Esophagus (tissue), 2 donors: ENCODE results near the gene SPHK1. TPM values are rescaled to one million over a fixed set of nuclear protein-coding genes. Genes with fewer than 3 reads are reported as not detected.

Experiments used
- H3K27ac ChIP-seq, 2 donors: one replicate each; pipeline ENCODE4 v1.5.1; 2013; ENCODE audit warnings: low read depth in 2 of 2, mild to moderate bottlenecking in 2 of 2, inconsistent platforms in 1 of 2, low read length in 1 of 2, moderate library complexity in 1 of 2
- H3K27me3 ChIP-seq, 2 donors: one replicate each; pipeline ENCODE4 v1.6.1; 2013; ENCODE audit warnings: low read length in 2 of 2, control low read depth in 1 of 2, mild to moderate bottlenecking in 1 of 2; ENCODE audit not compliant: insufficient read depth in 2 of 2, control insufficient read depth in 1 of 2
- H3K36me3 ChIP-seq, 2 donors: one replicate each; pipeline ENCODE4 v1.6.1; 2013; ENCODE audit warnings: low read length in 1 of 2; ENCODE audit not compliant: control insufficient read depth in 2 of 2, insufficient read depth in 2 of 2
- H3K4me1 ChIP-seq, 2 donors: one replicate each; pipeline ENCODE4 v1.6.1; 2013; ENCODE audit warnings: low read length in 1 of 2; ENCODE audit not compliant: control insufficient read depth in 2 of 2, insufficient read depth in 2 of 2
- H3K4me3 ChIP-seq, 2 donors: one replicate each; pipeline ENCODE4 v1.5.1; 2013; ENCODE audit warnings: low read length in 2 of 2, mild to moderate bottlenecking in 2 of 2, low read depth in 1 of 2, moderate library complexity in 1 of 2
- H3K9me3 ChIP-seq, 2 donors: one replicate each; pipeline ENCODE4 v1.6.1; 2013; ENCODE audit warnings: mild to moderate bottlenecking in 2 of 2, low read depth in 1 of 2, low read length in 1 of 2, moderate library complexity in 1 of 2; ENCODE audit not compliant: control insufficient read depth in 2 of 2, insufficient read depth in 1 of 2
- WGBS, 2 donors: extraction: QIAGEN DNeasy Blood & Tissue Kit; methylation state at CpG; one replicate each; pipeline ENCODE4 v1.1.7; 2013; 5-methylcytosine and 5-hydroxymethylcytosine counted together
- polyA plus RNA-seq, 2 donors: library from polyadenylated mRNA; stranded (reverse); fragments of 200-250 nt; gene quantifications; one replicate each; pipeline ENCODE4 v1.2.3, GENCODE V29; 2013
- donor health status: healthy with polysubstance abuse.
- donor health status: Bipolar disorder and iron deficiency.

Gene SPHK1
- polyA plus RNA-seq, 2 donors = 20.5 to 23.0 TPM

GRCh38 chr17:76417499-76418143, 33.2 kb downstream of the SPHK1 start:
- no peak overlapping the region for H3K4me3 ChIP-seq
- H3K27ac ChIP-seq = no peak overlapping the region
- H3K4me1 ChIP-seq = peaks cover 0 to 5% of the 10 kb centered on the region in 2 donors
- no peaks in the 10 kb centered on the region for H3K9me3 ChIP-seq
- H3K27me3 ChIP-seq = no peaks in the 10 kb centered on the region
- WGBS, 2 donors = 70 to 75% methylated on average over 11 of the region's 11 CpGs
- peaks cover 0 to 4% of the 10 kb centered on the region in 2 donors for H3K36me3 ChIP-seq

GRCh38 chr17:76419576-76420260, 35.3 kb downstream of the SPHK1 start:
- WGBS, 2 donors = 81 to 86% methylated on average over 17 of the region's 17 CpGs
- Histone ChIP-seq H3K4me1 (peaks cover 0 to 5% of the 10 kb centered on the region in 2 donors), H3K36me3 (peaks cover 0 to under 1% of the 10 kb centered on the region in 2 donors), H3K27me3 (no peaks in the 10 kb centered on the region), H3K27ac (no peak overlapping the region), H3K9me3 (no peaks in the 10 kb centered on the region), H3K4me3 (no peak overlapping the region)

- no peaks in the 10 kb centered on the region for H3K9me3 ChIP-seq
- H3K4me1 ChIP-seq = no peaks in the 10 kb centered on the region
- H3K27me3 ChIP-seq = no peaks in the 10 kb centered on the region
- WGBS, 2 donors = 77 to 79% methylated on average over 10 of the region's 10 CpGs
- H3K36me3 ChIP-seq = no peaks in the 10 kb centered on the region
- no peak overlapping the region for H3K4me3 ChIP-seq
- H3K27ac ChIP-seq = no peak overlapping the region
Measured at GRCh38 chr17:76420356-76421043, 36.1 kb downstream of the SPHK1 start.

GRCh38 chr17:76421044-76421407, 36.6 kb downstream of the SPHK1 start:
- Histone ChIP-seq H3K36me3 (no peaks in the 10 kb centered on the region), H3K9me3 (no peaks in the 10 kb centered on the region), H3K4me3 (no peak overlapping the region), H3K27ac (no peak overlapping the region), H3K27me3 (no peaks in the 10 kb centered on the region), H3K4me1 (no peaks in the 10 kb centered on the region)
- 74 to 76% methylated on average over 7 of the region's 7 CpGs for WGBS, 2 donors

- no peaks in the 10 kb centered on the region for H3K9me3 ChIP-seq
- H3K4me3 ChIP-seq = no peak overlapping the region
- WGBS, 2 donors = 96% methylated on average over 8 of the region's 8 CpGs
- H3K4me1 ChIP-seq = peaks cover 0 to under 1% of the 10 kb centered on the region in 2 donors
- no peak overlapping the region for H3K27ac ChIP-seq
- no peaks in the 10 kb centered on the region for H3K27me3 ChIP-seq
- no peaks in the 10 kb centered on the region for H3K36me3 ChIP-seq
Measured at GRCh38 chr17:76422406-76422805, 38.0 kb downstream of the SPHK1 start.

- Histone ChIP-seq H3K27ac (no peak overlapping the region), H3K27me3 (no peaks in the 10 kb centered on the region), H3K4me1 (peaks cover 0 to 4% of the 10 kb centered on the region in 2 donors), H3K36me3 (no peaks in the 10 kb centered on the region), H3K4me3 (no peak overlapping the region), H3K9me3 (no peaks in the 10 kb centered on the region)
- WGBS, 2 donors = 90 to 92% methylated on average over 6 of the region's 6 CpGs
Measured at GRCh38 chr17:76422860-76423259, 38.5 kb downstream of the SPHK1 start.

GRCh38 chr17:76426853-76427252, 42.4 kb downstream of the SPHK1 start:
- 94 to 95% methylated on average over 3 of the region's 3 CpGs for WGBS, 2 donors
- H3K36me3 ChIP-seq = no peaks in the 10 kb centered on the region
- H3K27me3 ChIP-seq = no peaks in the 10 kb centered on the region
- H3K4me3 ChIP-seq = no peak overlapping the region
- H3K4me1 ChIP-seq = peaks cover 0 to 4% of the 10 kb centered on the region in 2 donors
- no peak overlapping the region for H3K27ac ChIP-seq
- H3K9me3 ChIP-seq = no peaks in the 10 kb centered on the region

GRCh38 chr17:76427501-76428231, 43.3 kb downstream of the SPHK1 start:
- Histone ChIP-seq H3K9me3 (no peaks in the 10 kb centered on the region), H3K36me3 (no peaks in the 10 kb centered on the region), H3K4me3 (no peak overlapping the region), H3K4me1 (peaks cover 0 to 4% of the 10 kb centered on the region in 2 donors), H3K27me3 (no peaks in the 10 kb centered on the region), H3K27ac (no peak overlapping the region)
- WGBS, 2 donors = 65 to 69% methylated on average over 8 of the region's 8 CpGs

- Histone ChIP-seq H3K27me3 (no peaks in the 10 kb centered on the region), H3K36me3 (no peaks in the 10 kb centered on the region), H3K27ac (no peak overlapping the region), H3K4me1 (peaks cover 0 to 4% of the 10 kb centered on the region in 2 donors), H3K9me3 (no peaks in the 10 kb centered on the region), H3K4me3 (no peak overlapping the region)
- WGBS, 2 donors = 94% methylated on average over 1 of the region's 1 CpG
Measured at GRCh38 chr17:76428511-76428910, 44.1 kb downstream of the SPHK1 start.
